ENCODE results near the gene KCTD13. TPM values are rescaled to one million over a fixed set of nuclear protein-coding genes. Genes with fewer than 3 reads are reported as not detected.
A peak's percentile ranks its signal among the peaks of the same experiment; 100 is the strongest.

The KCTD13 gene
- total and polyA plus RNA-seq, 2 of the 8 experiments (the other 6 are each of a cell fraction or from before 2014, with no cell fraction given): 9.2 to 10.8 TPM

DNA sequence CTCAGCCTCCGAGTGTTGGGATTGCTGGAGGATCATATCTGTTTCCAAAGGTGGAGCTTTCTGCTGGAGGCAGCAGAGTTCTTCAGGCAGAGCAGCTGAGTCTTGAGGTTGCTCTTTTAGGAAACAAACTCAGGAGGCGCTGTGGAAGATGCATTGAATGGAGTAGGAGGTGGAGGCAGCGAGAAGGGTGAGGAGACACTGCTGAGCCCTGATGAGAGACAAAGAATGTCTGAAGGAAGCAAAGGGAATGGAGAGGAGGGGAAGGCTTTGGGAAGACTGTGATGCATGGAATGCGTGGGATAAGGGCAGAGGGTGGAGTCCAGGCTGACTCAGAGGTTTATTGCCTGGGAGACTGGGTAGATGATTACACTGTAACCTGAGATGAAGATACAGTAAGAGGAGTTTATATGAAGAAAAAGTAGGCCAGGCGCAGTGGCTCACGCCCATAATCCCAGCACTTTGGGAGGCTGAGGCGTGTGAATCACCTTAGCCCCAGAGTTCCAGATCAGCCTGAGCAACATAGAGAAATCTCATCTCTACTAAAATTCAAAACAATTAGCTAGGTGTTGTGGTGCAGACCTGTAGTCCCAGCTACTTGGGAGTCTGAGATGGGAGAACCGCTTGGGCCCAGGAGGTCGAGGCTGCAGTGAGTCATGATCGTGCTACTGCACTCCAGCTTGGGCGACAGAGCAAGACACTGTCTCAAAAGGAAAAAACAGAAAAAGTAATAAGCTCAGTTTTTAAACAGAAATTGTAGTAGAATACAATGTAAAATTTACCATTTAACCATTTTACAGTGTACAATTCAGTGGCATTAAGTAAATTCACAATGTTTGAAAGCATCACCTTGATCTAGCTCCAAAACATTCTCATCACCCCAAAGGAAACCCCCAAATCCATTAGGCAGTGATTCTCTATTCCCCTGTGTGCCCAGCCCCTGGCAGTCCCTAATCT, 18.1 kb upstream of the KCTD13 start (continued):
- TF ChIP-seq, protein P1, sequence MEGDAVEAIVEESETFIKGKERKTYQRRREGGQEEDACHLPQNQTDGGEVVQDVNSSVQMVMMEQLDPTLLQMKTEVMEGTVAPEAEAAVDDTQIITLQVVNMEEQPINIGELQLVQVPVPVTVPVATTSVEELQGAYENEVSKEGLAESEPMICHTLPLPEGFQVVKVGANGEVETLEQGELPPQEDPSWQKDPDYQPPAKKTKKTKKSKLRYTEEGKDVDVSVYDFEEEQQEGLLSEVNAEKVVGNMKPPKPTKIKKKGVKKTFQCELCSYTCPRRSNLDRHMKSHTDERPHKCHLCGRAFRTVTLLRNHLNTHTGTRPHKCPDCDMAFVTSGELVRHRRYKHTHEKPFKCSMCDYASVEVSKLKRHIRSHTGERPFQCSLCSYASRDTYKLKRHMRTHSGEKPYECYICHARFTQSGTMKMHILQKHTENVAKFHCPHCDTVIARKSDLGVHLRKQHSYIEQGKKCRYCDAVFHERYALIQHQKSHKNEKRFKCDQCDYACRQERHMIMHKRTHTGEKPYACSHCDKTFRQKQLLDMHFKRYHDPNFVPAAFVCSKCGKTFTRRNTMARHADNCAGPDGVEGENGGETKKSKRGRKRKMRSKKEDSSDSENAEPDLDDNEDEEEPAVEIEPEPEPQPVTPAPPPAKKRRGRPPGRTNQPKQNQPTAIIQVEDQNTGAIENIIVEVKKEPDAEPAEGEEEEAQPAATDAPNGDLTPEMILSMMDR (IDR thresholded peaks at IDR 0.05; ENCODE audit: control extremely low read depth in 1 of 3, insufficient read depth in 1 of 3, low read depth in 1 of 3, low read length in 3 of 3): peak; percentile 22 to 67 (median 51)

All from H1 (cell line).